Left colon (tissue), 2 donors: ENCODE data around the gene KBTBD6. TPM values are rescaled to one million over a fixed set of nuclear protein-coding genes. Genes with fewer than 3 reads are reported as not detected.

Experiments
- microRNA-seq, 2 donors: library from miRNA; unstranded; fragments of <30 nt; microRNA quantifications; one replicate each; pipeline versions ENCODE4 v1.1.0 to v1.2.0, GENCODE V29; 2020
- total RNA-seq, 2 donors: library from RNA; stranded (reverse); fragmentation: NEBNext Ultra II Directional; extraction: Animal tissue kit (Norgen Biotek cat#: 25700); gene quantifications; one replicate each; pipeline ENCODE4 v1.2.1, GENCODE V29; 2021
- donor health status: DM: no; HTN: no; CAD: no.
- donor health status: DM: yes; HTN: yes; CAD: no.

The KBTBD6 gene
- total RNA-seq, 2 donors from 2014 or later, result 3.3 to 3.7 TPM

Small RNA genes lying within 50 kb of the gene (microRNA-seq; reads per million reads assigned to microRNA genes)
- 0 reads per million in 2 donors for gene MIR3168

Other genes with a start within 250 kb of the KBTBD6 start
- 100 to 1,000 TPM in 1 of 2 donors, 10 to 100 TPM in 1; 93.5 to 104 TPM for gene ELF1, start 113.5 kb downstream of the KBTBD6 start, total RNA-seq
- 1 to 10 TPM; 7.1 to 7.5 TPM for gene WBP4, start 71.3 kb downstream of the KBTBD6 start, total RNA-seq
- 1 to 10 TPM; 5.5 to 6.5 TPM for gene KBTBD7, start 61.8 kb upstream of the KBTBD6 start, total RNA-seq
- gene MTRF1, start 130.8 kb upstream of the KBTBD6 start, total RNA-seq, result 10 to 100 TPM; 11.4 to 14.9 TPM
- gene NAA16, start 178.5 kb upstream of the KBTBD6 start, total RNA-seq, result 10 to 100 TPM; 11.1 to 12.6 TPM